GM12874 (cell line): Measurements from ENCODE around the gene AHRR.

Experiments used
- CTCF ChIP-seq: IDR thresholded peaks from 2 replicates; pipeline ENCODE4 v1.5.1; 2011; ENCODE audit warnings: low read depth, mild to moderate bottlenecking, control low read depth, low read length, moderate library complexity; ENCODE audit not compliant: insufficient read depth

AHRR gene

GRCh38 chr5:465591-466403 lies 144.3 kb downstream of the AHRR start:
- no peak for TF ChIP-seq CTCF

- TF ChIP-seq CTCF = no peak
These were observed 145.3 kb downstream of the AHRR start for GRCh38 chr5:466661-467310.

GRCh38 chr5:468401-468800 lies 146.9 kb downstream of the AHRR start:
- no peak for TF ChIP-seq CTCF

GRCh38 chr5:469752-470483 lies 148.4 kb downstream of the AHRR start:
- TF ChIP-seq CTCF = no peak

GRCh38 chr5:470961-471749 lies 149.6 kb downstream of the AHRR start:
- TF ChIP-seq CTCF = no peak

GRCh38 chr5:471750-472058 lies 150.2 kb downstream of the AHRR start:
- no peak for TF ChIP-seq CTCF

- TF ChIP-seq CTCF = no peak
These were observed 150.7 kb downstream of the AHRR start for GRCh38 chr5:472076-472655.
